HepG2 (cell line): ENCODE measurements around the gene MAPK11. TPM values are rescaled to one million over a fixed set of nuclear protein-coding genes. Genes with fewer than 3 reads are reported as not detected.

Experiments
- CHCHD3 ChIP-seq: sonication (generic); formaldehyde crosslinking; IDR thresholded peaks from 2 replicates; pipeline ENCODE4 v1.8.0; 2022; ENCODE audit warnings: mild to moderate bottlenecking, missing genetic modification reagents, moderate library complexity
- CHD4 ChIP-seq: fragments of 200-600 bp; sonication (generic); IDR thresholded peaks from 2 replicates; pipeline ENCODE4 v1.7.0; 2017; ENCODE audit warnings: mild to moderate bottlenecking, low read length, borderline replicate concordance
- CREBL2 ChIP-seq: sonication (generic); formaldehyde crosslinking; IDR thresholded peaks from 2 replicates; pipeline ENCODE4 v1.8.1; 2023; ENCODE audit warnings: missing genetic modification reagents, mild to moderate bottlenecking, borderline replicate concordance
- FOSL2 ChIP-seq: sonication (generic); formaldehyde crosslinking; IDR thresholded peaks from 2 replicates; pipeline ENCODE4 v1.4.0; 2020; ENCODE audit warnings: missing genetic modification reagents
- GATAD1 ChIP-seq: IDR thresholded peaks from 2 replicates; pipeline ENCODE4 v1.6.1; 2016; ENCODE audit warnings: missing genetic modification reagents, missing compliant biosample characterization
- GTF3A ChIP-seq: sonication (generic); formaldehyde crosslinking; conservative IDR thresholded peaks from 2 replicates; pipeline ENCODE4 v1.4.0; 2020; ENCODE audit warnings: mild to moderate bottlenecking, missing genetic modification reagents
- HDAC6 ChIP-seq: fragments of 200-600 bp; sonication (generic); IDR thresholded peaks from 2 replicates; pipeline ENCODE4 v1.7.0; 2017; ENCODE audit warnings: mild to moderate bottlenecking, antibody characterized with exemption, low read length, low read depth
- IKZF1 ChIP-seq: fragments of 450-650 bp; IDR thresholded peaks from 2 replicates; pipeline ENCODE4 v1.7.1; 2016
- KLF9 ChIP-seq: IDR thresholded peaks from 2 replicates; pipeline ENCODE4 v1.6.1; 2016; ENCODE audit warnings: low read depth
- MXD1 ChIP-seq: sonication (generic); formaldehyde crosslinking; IDR thresholded peaks from 2 replicates; pipeline ENCODE4 v1.4.0; 2020; ENCODE audit warnings: mild to moderate bottlenecking, missing genetic modification reagents
- MXD4 ChIP-seq: IDR thresholded peaks from 2 replicates; pipeline ENCODE4 v1.6.1; 2016; ENCODE audit warnings: mild to moderate bottlenecking, missing biosample characterization, missing genetic modification reagents
- PITX1 ChIP-seq: sonication (generic); formaldehyde crosslinking; IDR thresholded peaks from 2 replicates; pipeline ENCODE4 v1.5.1; 2020; ENCODE audit warnings: mild to moderate bottlenecking, missing genetic modification reagents
- PREB ChIP-seq: sonication (generic); formaldehyde crosslinking; IDR thresholded peaks from 2 replicates; pipeline ENCODE4 v1.4.0; 2020; ENCODE audit warnings: missing genetic modification reagents
- RBFOX2 ChIP-seq: fragments of 200-400 bp; formaldehyde crosslinking; IDR thresholded peaks from 2 replicates; pipeline ENCODE4 v1.6.1; 2017; ENCODE audit warnings: low read depth, mild to moderate bottlenecking, low read length
- RFX1 ChIP-seq: fragments of 450-650 bp; IDR thresholded peaks from 2 replicates; pipeline ENCODE4 v1.6.1; 2017
- RXRA ChIP-seq: sonication (generic); formaldehyde crosslinking; IDR thresholded peaks from 2 replicates; pipeline ENCODE4 v1.5.1; 2020; ENCODE audit warnings: missing genetic modification reagents
- SAFB2 ChIP-seq: sonication (generic); formaldehyde crosslinking; IDR thresholded peaks from 2 replicates; pipeline ENCODE4 v1.5.1; 2020; ENCODE audit warnings: missing genetic modification reagents, low read depth, mild to moderate bottlenecking, borderline replicate concordance
- SIN3B ChIP-seq: fragments of 150-350 bp; IDR thresholded peaks from 2 replicates; pipeline ENCODE4 v1.6.1; 2014; ENCODE audit warnings: low read length
- SIX4 ChIP-seq: sonication (generic); formaldehyde crosslinking; IDR thresholded peaks from 2 replicates; pipeline ENCODE4 v1.4.0; 2020; ENCODE audit warnings: missing genetic modification reagents
- SP140L ChIP-seq: sonication (generic); formaldehyde crosslinking; IDR thresholded peaks from 2 replicates; pipeline ENCODE4 v1.4.0; 2020; ENCODE audit warnings: missing genetic modification reagents, borderline replicate concordance
- SRSF9 ChIP-seq: fragments of 200-400 bp; formaldehyde crosslinking; IDR thresholded peaks from 2 replicates; pipeline ENCODE4 v1.6.1; 2018; ENCODE audit warnings: borderline replicate concordance, mild to moderate bottlenecking, low read depth, low read length; ENCODE audit not compliant: insufficient read depth, poor library complexity, severe bottlenecking
- SUZ12 ChIP-seq: fragments of 150-350 bp; IDR thresholded peaks from 2 replicates; pipeline ENCODE4 v1.6.1; 2014; ENCODE audit warnings: low read depth, low read length
- TERF1 ChIP-seq: sonication (generic); formaldehyde crosslinking; IDR thresholded peaks from 2 replicates; pipeline ENCODE4 v1.8.0; 2022; ENCODE audit warnings: mild to moderate bottlenecking, missing genetic modification reagents, moderate library complexity
- U2AF2 ChIP-seq: fragments of 200-400 bp; formaldehyde crosslinking; IDR thresholded peaks from 2 replicates; pipeline ENCODE4 v1.6.1; 2017; ENCODE audit warnings: low read depth, mild to moderate bottlenecking, low read length
- ZNF589 ChIP-seq: sonication (generic); formaldehyde crosslinking; conservative IDR thresholded peaks from 2 replicates; pipeline ENCODE4 v1.8.0; 2022; ENCODE audit warnings: mild to moderate bottlenecking, moderate library complexity, missing genetic modification reagents
- ZNF597 ChIP-seq: sonication (generic); formaldehyde crosslinking; IDR thresholded peaks from 2 replicates; pipeline ENCODE4 v1.5.0; 2020; ENCODE audit warnings: missing genetic modification reagents
- ZNF773 ChIP-seq: sonication (generic); formaldehyde crosslinking; IDR thresholded peaks from 2 replicates; pipeline ENCODE4 v1.4.0; 2020; ENCODE audit warnings: missing genetic modification reagents, borderline replicate concordance
- polyA plus RNA-seq, 8 experiments: library from polyadenylated mRNA; depleted of rRNA in 3 of 8; stranded (reverse) in 7 of 8; unstranded in 1 of 8; fragments of >200 nt; fragmentation: Illumina TruSeq in 4 of 8; extraction: Trizol in 4 of 8; gene quantifications; 2 replicates each; pipeline versions ENCODE4 v1.2.1 to v1.2.3, GENCODE V29; 2011 to 2016; ENCODE audit warnings: low read depth in 4 of 8, missing spikeins in 1 of 8, mixed read lengths in 1 of 8; ENCODE audit not compliant: insufficient read depth in 1 of 8
- total RNA-seq, 5 experiments: library from RNA; depleted of rRNA; stranded (reverse); fragments of >200 nt; fragmentation: Illumina TruSeq; extraction: Trizol; gene quantifications; 2 replicates each; pipeline ENCODE4 v1.2.3, GENCODE V29; 2016; ENCODE audit warnings: low read depth in 1 of 5

MAPK11 gene
- total and polyA plus RNA-seq, 2 of the 13 experiments (the other 11 are each of a cell fraction or from before 2014, with no cell fraction given) = 0.15 to 0.17 TPM

- TF ChIP-seq FOSL2 (peak; percentile 59), CHD4 (no peak), GTF3A (CRISPR knock-in tag) (0 out of 2 replicates have a peak, but pooled peaks have one; percentile 64), CHCHD3 (CRISPR knock-in tag) (no peak), IKZF1 (no peak), MXD1 (CRISPR knock-in tag) (peak; percentile 92), SAFB2 (CRISPR knock-in tag) (no peak), U2AF2 (no peak), SP140L (CRISPR knock-in tag) (0 out of 2 replicates have a peak, but pooled peaks have one; percentile 40), CREBL2 (no peak), SRSF9 (no peak), PREB (no peak), SIX4 (CRISPR knock-in tag) (peak; percentile 50; the same call in 1 of the 2 replicates), RBFOX2 (no peak), MXD4 (CRISPR knock-in tag) (peak; percentile 82; the same call in 1 of the 2 replicates), GATAD1 (peak; percentile 76), HDAC6 (no peak), SIN3B (no peak), KLF9 (CRISPR knock-in tag) (no peak), ZNF597 (CRISPR knock-in tag) (no peak), RFX1 (no peak), PITX1 (CRISPR knock-in tag) (0 out of 2 replicates have a peak, but pooled peaks have one; percentile 46), TERF1 (CRISPR knock-in tag) (no peak), ZNF589 (CRISPR knock-in tag) (peak; percentile 80; the same call in 1 of the 2 replicates), RXRA (0 out of 2 replicates have a peak, but pooled peaks have one; percentile 62), SUZ12 (no peak), ZNF773 (CRISPR knock-in tag) (peak; percentile 94; the same call in 1 of the 2 replicates)
Observed at GRCh38 chr22:50270666-50271394, 650 bp upstream of the MAPK11 start (continued).
